ENCODE results near the gene SYN1.

- TF ChIP-seq GABPA (IDR thresholded peaks at IDR 0.05; ENCODE audit: low read depth) (no peak), MAX (IDR thresholded peaks at IDR 0.05; ENCODE audit: low read depth) (no peak), EP300 (IDR thresholded peaks at IDR 0.05; ENCODE audit: borderline replicate concordance in 1 of 2, low read depth in 1 of 2, low read length in 1 of 2) (no peak), GATA2 (CRISPR knock-in tag; IDR thresholded peaks at IDR 0.05) (no peak), JUND (IDR thresholded peaks at IDR 0.05) (no peak), USF1 (IDR thresholded peaks at IDR 0.05; ENCODE audit: borderline replicate concordance, low read depth) (no peak), FOXJ3 (CRISPR knock-in tag; IDR thresholded peaks at IDR 0.05) (no peak), RFX5 (IDR thresholded peaks at IDR 0.05; ENCODE audit: low read length) (no peak), MXI1 (IDR thresholded peaks at IDR 0.05; ENCODE audit: low read depth, low read length) (no peak)
Observed at GRCh38 chrX:47572773-47573340, 46.8 kb downstream of the SYN1 start.
